K562 (cell line): ENCODE measurements around the gene ZNF768. TPM values are rescaled to one million over a fixed set of nuclear protein-coding genes. Genes with fewer than 3 reads are reported as not detected.

Experiments
- BRCA1 ChIP-seq, 2 experiments: fragments of 450-650 bp in 1 of 2; sonication (generic) in 1 of 2; formaldehyde crosslinking in 1 of 2; IDR thresholded peaks; 2 replicates each; pipeline versions ENCODE4 v1.5.0 to v1.6.1; 2017 to 2020; ENCODE audit warnings: mild to moderate bottlenecking in 1 of 2, missing genetic modification reagents in 1 of 2
- CBX2 ChIP-seq: fragments of 200-600 bp; sonication (generic); IDR thresholded peaks from one replicate; pipeline ENCODE4 v1.6.1; 2012; ENCODE audit warnings: mild to moderate bottlenecking, low read length, inconsistent platforms; ENCODE audit not compliant: insufficient read depth, poor library complexity, severe bottlenecking
- CSDE1 ChIP-seq, 2 experiments: fragments of 450-650 bp; IDR thresholded peaks; 2 replicates each; pipeline ENCODE4 v1.6.1; 2016; ENCODE audit warnings: mild to moderate bottlenecking in 1 of 2
- E4F1 ChIP-seq: fragments of 250-450 bp; sonication (Bioruptor Pico); IDR thresholded peaks from 2 replicates; pipeline ENCODE4 v1.5.0; 2021; ENCODE audit warnings: mild to moderate bottlenecking, borderline replicate concordance
- GABPB1 ChIP-seq: sonication (generic); formaldehyde crosslinking; IDR thresholded peaks from 2 replicates; pipeline ENCODE4 v1.8.0; 2022; ENCODE audit warnings: mild to moderate bottlenecking, missing genetic modification reagents
- HDAC8 ChIP-seq: fragments of 450-650 bp; IDR thresholded peaks from 2 replicates; pipeline ENCODE4 v1.6.1; 2016; ENCODE audit warnings: mild to moderate bottlenecking, missing genetic modification characterization, moderate library complexity, missing compliant biosample characterization
- IRF1 ChIP-seq: sonication (generic); formaldehyde crosslinking; IDR thresholded peaks from 2 replicates; pipeline ENCODE4 v1.8.0; 2022; ENCODE audit warnings: missing genetic modification reagents, mild to moderate bottlenecking, borderline replicate concordance
- KDM5B ChIP-seq: fragments of 200-600 bp; sonication (generic); IDR thresholded peaks from 2 replicates; pipeline ENCODE4 v1.6.1; 2012; ENCODE audit warnings: low read depth, mild to moderate bottlenecking, moderate library complexity, low read length, control low read depth, inconsistent platforms; ENCODE audit not compliant: insufficient replicate concordance
- MAZ ChIP-seq, 2 experiments: fragments of 450-650 bp in 1 of 2; sonication (generic) in 1 of 2; formaldehyde crosslinking; IDR thresholded peaks in 1 of 2; conservative IDR thresholded peaks in 1 of 2; 2 replicates each; pipeline versions ENCODE4 v1.4.0 to v1.5.0; 2020; ENCODE audit warnings: mild to moderate bottlenecking in 1 of 2, missing genetic modification reagents in 1 of 2
- MXI1 ChIP-seq: IDR thresholded peaks from 2 replicates; pipeline ENCODE4 v1.6.1; 2011; ENCODE audit warnings: low read depth, mild to moderate bottlenecking, improper control_type of control experiment, low read length
- PPARD ChIP-seq: fragments of 250-450 bp; sonication (Bioruptor Pico); IDR thresholded peaks from 2 replicates; pipeline ENCODE4 v1.8.0; 2022; ENCODE audit warnings: inconsistent platforms, mild to moderate bottlenecking, moderate library complexity
- RAD21 ChIP-seq, 2 experiments: fragments of 250-450 bp in 1 of 2; fragments of 450-650 bp in 1 of 2; sonication (Bioruptor Pico) in 1 of 2; formaldehyde crosslinking in 1 of 2; IDR thresholded peaks in 1 of 2; conservative IDR thresholded peaks in 1 of 2; 2 replicates each; pipeline versions ENCODE4 v1.4.0 to v1.8.0; 2020 to 2022; ENCODE audit warnings: mild to moderate bottlenecking in 2 of 2, moderate library complexity in 1 of 2
- TCF7 ChIP-seq: sonication (generic); IDR thresholded peaks from 2 replicates; pipeline ENCODE4 v1.6.1; 2016; ENCODE audit warnings: antibody characterized with exemption, borderline replicate concordance
- ZNF280B ChIP-seq: fragments of 250-450 bp; sonication (Bioruptor Pico); IDR thresholded peaks from 2 replicates; pipeline ENCODE4 v1.5.1; 2021; ENCODE audit warnings: mild to moderate bottlenecking
- ZNF3 ChIP-seq: fragments of 250-450 bp; sonication (Bioruptor Pico); IDR thresholded peaks from 2 replicates; pipeline ENCODE4 v1.5.0; 2021; ENCODE audit warnings: mild to moderate bottlenecking, moderate library complexity
- ZNF740 ChIP-seq, 3 experiments: fragments of 200-800 bp in 1 of 3; sonication (Bioruptor generic) in 1 of 3; sonication (generic) in 1 of 3; formaldehyde crosslinking in 1 of 3; IDR thresholded peaks; 2 replicates each; pipeline versions ENCODE4 v1.6.1 to v1.8.0; 2016 to 2022; ENCODE audit warnings: mild to moderate bottlenecking in 2 of 3, missing compliant biosample characterization in 2 of 3, missing genetic modification characterization in 2 of 3, missing genetic modification reagents in 1 of 3
- ZNF778 ChIP-seq: fragments of 450-650 bp; formaldehyde crosslinking; IDR thresholded peaks from 2 replicates; pipeline ENCODE4 v1.4.0; 2020; ENCODE audit warnings: mild to moderate bottlenecking, moderate library complexity
- polyA plus RNA-seq, 8 experiments: library from polyadenylated mRNA; depleted of rRNA in 4 of 8; stranded (reverse) in 5 of 8; unstranded in 3 of 8; fragments of >200 nt; fragmentation: Nextera tagmentation in 2 of 8; fragmentation: Illumina TruSeq in 1 of 8; extraction: Ambion mirVana in 2 of 8; extraction: Trizol in 1 of 8; gene quantifications; 2 replicates each; pipeline versions ENCODE4 v1.2.1 to v1.2.3, GENCODE V29; 2011 to 2014; ENCODE audit warnings: inconsistent platforms in 1 of 8, missing spikeins in 1 of 8
- total RNA-seq, 7 experiments: library from RNA; depleted of rRNA in 6 of 7; stranded (reverse); fragments of >200 nt in 6 of 7; fragmentation: Illumina TruSeq in 2 of 7; extraction: Trizol in 2 of 7; gene quantifications; 2 replicates each; pipeline versions ENCODE4 v1.2.1 to v1.2.3, GENCODE V29; 2011 to 2021; ENCODE audit warnings: low replicate concordance in 1 of 7
- TF ChIP-seq, protein P1 (sequence below): sonication (generic); formaldehyde crosslinking; IDR thresholded peaks from 2 replicates; pipeline ENCODE4 v1.8.0; 2022; ENCODE audit warnings: mild to moderate bottlenecking, low read depth, missing genetic modification reagents

Gene ZNF768
- total and polyA plus RNA-seq, 9 of the 15 experiments (the other 6 are each of a cell fraction or from before 2014, with no cell fraction given): 0.13 to 50.7 (median 26.9) TPM

DNA sequence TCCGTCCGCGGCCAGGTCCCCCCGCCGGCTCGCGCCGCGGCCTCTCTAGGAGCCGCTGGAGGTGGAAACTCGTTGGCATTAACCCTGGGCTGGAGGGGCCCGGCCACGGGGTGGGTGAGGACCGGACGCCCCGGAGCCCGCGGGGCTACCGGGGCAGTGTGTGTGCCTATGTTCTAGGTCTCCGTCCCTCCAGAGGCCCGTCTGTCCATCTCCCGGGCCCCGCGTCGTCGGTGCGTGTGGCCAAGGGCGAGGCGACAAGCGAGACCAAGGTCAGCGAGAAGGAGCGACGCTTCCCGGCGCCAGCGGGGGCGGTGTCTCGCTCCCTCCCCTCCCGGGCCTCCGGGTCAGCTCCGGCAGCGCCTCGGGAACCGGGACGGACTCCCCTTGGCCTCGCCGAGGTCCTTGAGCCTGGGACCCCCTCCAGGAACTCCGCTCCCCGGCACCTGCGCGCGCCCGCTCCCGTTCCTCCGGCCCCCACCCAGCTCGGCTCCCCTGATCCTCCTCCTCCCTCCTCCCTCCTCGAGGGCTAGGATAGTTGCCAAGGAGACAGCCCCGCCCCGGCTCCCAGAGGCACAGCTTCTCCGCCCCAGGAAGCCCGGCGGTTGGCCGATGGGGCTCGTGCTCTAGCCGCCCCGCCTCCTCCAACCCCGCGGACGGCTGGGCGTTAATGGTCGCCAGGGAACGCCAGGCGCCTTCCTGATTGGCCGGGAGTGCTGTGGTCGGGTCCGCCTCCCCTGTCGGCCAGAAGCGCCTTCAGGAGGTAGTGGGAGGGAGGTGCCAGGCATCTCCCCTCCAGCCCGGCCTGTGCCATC is 663 bp upstream of the ZNF768 start (continued):
- TF ChIP-seq RAD21 (CRISPR knock-in tag; conservative IDR thresholded peaks at IDR 0.05 in 1 of 2, IDR thresholded peaks at IDR 0.05 in 1 of 2): peak in 1 of 2 experiments; percentile 32; a peak in 1 of 4 replicates
- peak; percentile 93 for TF ChIP-seq MXI1
- TF ChIP-seq BRCA1 (IDR thresholded peaks at IDR 0.05): no peak
- TF ChIP-seq BRCA1 (CRISPR knock-in tag; IDR thresholded peaks at IDR 0.05): no peak
- TF ChIP-seq TCF7: 0 out of 2 replicates have a peak, but pooled peaks have one; percentile 14
- TF ChIP-seq CBX2: no peak
- peak in 1 of 2 experiments; percentile 86; a peak in 2 of 4 replicates for TF ChIP-seq CSDE1 (IDR thresholded peaks at IDR 0.05)
- no peak for TF ChIP-seq E4F1 (CRISPR knock-in tag)
- TF ChIP-seq ZNF280B (CRISPR knock-in tag): no peak
- TF ChIP-seq GABPB1 (CRISPR knock-in tag): peak; percentile 92
- no peak for TF ChIP-seq ZNF3 (CRISPR knock-in tag)
- peak; percentile 97 for TF ChIP-seq ZNF740 (CRISPR knock-in tag; IDR thresholded peaks at IDR 0.05)
- TF ChIP-seq ZNF740 (tag; IDR thresholded peaks at IDR 0.05): peak in 1 of 2 experiments; percentile 100; a peak in 2 of 4 replicates
- peak; percentile 98 to 100 for TF ChIP-seq MAZ (CRISPR knock-in tag; conservative IDR thresholded peaks at IDR 0.05 in 1 of 2, IDR thresholded peaks at IDR 0.05 in 1 of 2)
- TF ChIP-seq, protein P1, sequence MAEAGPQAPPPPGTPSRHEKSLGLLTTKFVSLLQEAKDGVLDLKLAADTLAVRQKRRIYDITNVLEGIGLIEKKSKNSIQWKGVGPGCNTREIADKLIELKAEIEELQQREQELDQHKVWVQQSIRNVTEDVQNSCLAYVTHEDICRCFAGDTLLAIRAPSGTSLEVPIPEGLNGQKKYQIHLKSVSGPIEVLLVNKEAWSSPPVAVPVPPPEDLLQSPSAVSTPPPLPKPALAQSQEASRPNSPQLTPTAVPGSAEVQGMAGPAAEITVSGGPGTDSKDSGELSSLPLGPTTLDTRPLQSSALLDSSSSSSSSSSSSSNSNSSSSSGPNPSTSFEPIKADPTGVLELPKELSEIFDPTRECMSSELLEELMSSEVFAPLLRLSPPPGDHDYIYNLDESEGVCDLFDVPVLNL (CRISPR knock-in tag): peak; percentile 59; the same call in 1 of the 2 replicates
- no peak for TF ChIP-seq HDAC8
- TF ChIP-seq ZNF778 (CRISPR knock-in tag): no peak
- peak; percentile 48 for TF ChIP-seq KDM5B
- no peak for TF ChIP-seq IRF1 (CRISPR knock-in tag)
- no peak for TF ChIP-seq PPARD (CRISPR knock-in tag)
